ENCODE results near the gene C11orf54.

The C11orf54 gene

GRCh38 chr11:93719310-93719709, 22.2 kb upstream of the C11orf54 start:
- no peaks in the 10 kb centered on the region for H3K27me3 ChIP-seq (ENCODE audit: control insufficient read depth, insufficient read depth, low read length)
- H3K36me3 ChIP-seq (ENCODE audit: control insufficient read depth, low read depth, low read length): peaks cover 47% of the 10 kb centered on the region
- no peak overlapping the region for H3K9ac ChIP-seq (ENCODE audit: low read length)
- H3K9me3 ChIP-seq (ENCODE audit: control insufficient read depth, low read depth, low read length): no peaks in the 10 kb centered on the region
- peaks cover 4% of the 10 kb centered on the region for H3K4me1 ChIP-seq (ENCODE audit: control insufficient read depth, low read depth, low read length)
- no peak overlapping the region for H3K27ac ChIP-seq (ENCODE audit: low read length)
- H3K4me3 ChIP-seq (ENCODE audit: low read length): no peak overlapping the region

GRCh38 chr11:93720522-93720921, 20.9 kb upstream of the C11orf54 start:
- H3K27ac ChIP-seq (ENCODE audit: low read length): no peak overlapping the region
- no peaks in the 10 kb centered on the region for H3K4me1 ChIP-seq (ENCODE audit: control insufficient read depth, low read depth, low read length)
- H3K9ac ChIP-seq (ENCODE audit: low read length): no peak overlapping the region
- no peaks in the 10 kb centered on the region for H3K27me3 ChIP-seq (ENCODE audit: control insufficient read depth, insufficient read depth, low read length)
- peaks cover 46% of the 10 kb centered on the region for H3K36me3 ChIP-seq (ENCODE audit: control insufficient read depth, low read depth, low read length)
- H3K9me3 ChIP-seq (ENCODE audit: control insufficient read depth, low read depth, low read length): no peaks in the 10 kb centered on the region
- no peak overlapping the region for H3K4me3 ChIP-seq (ENCODE audit: low read length)

- Histone ChIP-seq H3K27ac (ENCODE audit: low read length) (no peak overlapping the region), H3K27me3 (ENCODE audit: control insufficient read depth, insufficient read depth, low read length) (no peaks in the 10 kb centered on the region), H3K9ac (ENCODE audit: low read length) (no peak overlapping the region), H3K4me3 (ENCODE audit: low read length) (no peak overlapping the region), H3K36me3 (ENCODE audit: control insufficient read depth, low read depth, low read length) (peaks cover 62% of the 10 kb centered on the region), H3K4me1 (ENCODE audit: control insufficient read depth, low read depth, low read length) (no peaks in the 10 kb centered on the region), H3K9me3 (ENCODE audit: control insufficient read depth, low read depth, low read length) (no peaks in the 10 kb centered on the region)
Measured at GRCh38 chr11:93724089-93724488, 17.4 kb upstream of the C11orf54 start.

DNA sequence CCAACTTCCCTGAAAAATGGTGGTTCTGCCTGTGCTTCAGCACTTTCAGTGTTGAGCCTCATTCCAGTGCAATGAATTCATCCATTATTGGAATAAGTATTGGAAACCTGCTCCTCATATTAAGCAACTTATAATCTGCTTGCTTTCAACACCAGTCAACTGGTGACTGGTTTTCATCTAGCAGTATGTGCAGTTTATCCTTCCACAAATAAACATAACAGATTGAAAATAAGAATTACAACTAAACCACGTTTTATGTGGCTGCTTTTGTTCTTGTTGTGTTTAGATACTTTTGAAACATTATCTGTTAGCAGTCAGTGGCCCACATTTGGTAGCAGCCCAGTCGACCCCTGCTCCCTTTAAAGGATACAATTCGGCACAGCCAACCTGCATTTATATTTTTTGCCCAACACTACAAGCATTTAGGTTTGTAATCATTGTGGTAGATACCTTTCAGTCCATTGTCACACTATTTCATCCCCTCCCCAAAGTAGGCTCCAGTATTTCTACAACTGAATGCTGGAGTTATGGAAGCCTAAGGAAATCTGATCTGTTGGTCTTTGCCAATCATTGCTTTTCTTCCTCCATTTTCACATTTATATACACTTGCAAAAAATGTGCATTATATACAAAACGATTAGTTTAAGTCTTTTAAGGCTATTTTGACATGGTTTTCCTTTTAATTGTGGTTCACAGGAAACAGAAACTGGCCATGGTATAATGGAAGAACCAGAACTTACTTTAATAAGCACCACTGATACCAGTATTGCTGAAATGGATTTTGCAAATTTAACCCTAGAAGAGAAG, 13.3 kb upstream of the C11orf54 start:
- Histone ChIP-seq H3K9ac (ENCODE audit: low read length) (no peak overlapping the region), H3K4me1 (ENCODE audit: control insufficient read depth, low read depth, low read length) (no peaks in the 10 kb centered on the region), H3K9me3 (ENCODE audit: control insufficient read depth, low read depth, low read length) (no peaks in the 10 kb centered on the region), H3K36me3 (ENCODE audit: control insufficient read depth, low read depth, low read length) (peaks cover 81% of the 10 kb centered on the region), H3K4me3 (ENCODE audit: low read length) (no peak overlapping the region), H3K27me3 (ENCODE audit: control insufficient read depth, insufficient read depth, low read length) (no peaks in the 10 kb centered on the region), H3K27ac (ENCODE audit: low read length) (no peak overlapping the region)

GRCh38 chr11:93728792-93729128, 12.7 kb upstream of the C11orf54 start:
- Histone ChIP-seq H3K9me3 (ENCODE audit: control insufficient read depth, low read depth, low read length) (no peaks in the 10 kb centered on the region), H3K27ac (ENCODE audit: low read length) (no peak overlapping the region), H3K4me3 (ENCODE audit: low read length) (no peak overlapping the region), H3K9ac (ENCODE audit: low read length) (no peak overlapping the region), H3K4me1 (ENCODE audit: control insufficient read depth, low read depth, low read length) (no peaks in the 10 kb centered on the region), H3K36me3 (ENCODE audit: control insufficient read depth, low read depth, low read length) (peaks cover 85% of the 10 kb centered on the region), H3K27me3 (ENCODE audit: control insufficient read depth, insufficient read depth, low read length) (no peaks in the 10 kb centered on the region)

DNA sequence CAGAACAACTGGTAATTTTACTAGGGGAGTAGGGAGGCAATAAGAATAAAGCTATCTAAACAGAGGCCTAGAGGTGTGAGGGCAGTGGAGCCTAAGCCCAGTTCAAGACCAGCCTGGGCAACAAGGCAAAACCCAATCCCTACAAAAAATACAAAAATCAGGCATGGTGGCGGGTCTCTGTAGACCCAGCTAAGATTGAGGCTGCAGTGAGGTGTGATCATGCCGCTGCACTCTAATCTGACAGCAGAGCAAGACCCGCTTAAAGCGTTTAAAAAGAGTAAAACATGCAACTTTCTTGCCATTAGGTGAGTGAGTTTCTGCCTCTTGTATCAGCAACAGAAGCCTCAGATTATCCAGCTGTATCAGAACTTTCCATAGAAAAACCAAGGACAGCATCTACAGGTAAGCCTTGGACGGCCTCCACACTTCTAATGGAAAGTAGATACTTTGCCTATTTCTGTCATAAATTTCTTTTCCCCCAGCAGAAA, 12.3 kb upstream of the C11orf54 start:
- H3K36me3 ChIP-seq (ENCODE audit: control insufficient read depth, low read depth, low read length): peaks cover 87% of the 10 kb centered on the region
- no peaks in the 10 kb centered on the region for H3K27me3 ChIP-seq (ENCODE audit: control insufficient read depth, insufficient read depth, low read length)
- no peaks in the 10 kb centered on the region for H3K9me3 ChIP-seq (ENCODE audit: control insufficient read depth, low read depth, low read length)
- no peak overlapping the region for H3K9ac ChIP-seq (ENCODE audit: low read length)
- no peak overlapping the region for H3K27ac ChIP-seq (ENCODE audit: low read length)
- no peak overlapping the region for H3K4me3 ChIP-seq (ENCODE audit: low read length)
- H3K4me1 ChIP-seq (ENCODE audit: control insufficient read depth, low read depth, low read length): no peaks in the 10 kb centered on the region

DNA sequence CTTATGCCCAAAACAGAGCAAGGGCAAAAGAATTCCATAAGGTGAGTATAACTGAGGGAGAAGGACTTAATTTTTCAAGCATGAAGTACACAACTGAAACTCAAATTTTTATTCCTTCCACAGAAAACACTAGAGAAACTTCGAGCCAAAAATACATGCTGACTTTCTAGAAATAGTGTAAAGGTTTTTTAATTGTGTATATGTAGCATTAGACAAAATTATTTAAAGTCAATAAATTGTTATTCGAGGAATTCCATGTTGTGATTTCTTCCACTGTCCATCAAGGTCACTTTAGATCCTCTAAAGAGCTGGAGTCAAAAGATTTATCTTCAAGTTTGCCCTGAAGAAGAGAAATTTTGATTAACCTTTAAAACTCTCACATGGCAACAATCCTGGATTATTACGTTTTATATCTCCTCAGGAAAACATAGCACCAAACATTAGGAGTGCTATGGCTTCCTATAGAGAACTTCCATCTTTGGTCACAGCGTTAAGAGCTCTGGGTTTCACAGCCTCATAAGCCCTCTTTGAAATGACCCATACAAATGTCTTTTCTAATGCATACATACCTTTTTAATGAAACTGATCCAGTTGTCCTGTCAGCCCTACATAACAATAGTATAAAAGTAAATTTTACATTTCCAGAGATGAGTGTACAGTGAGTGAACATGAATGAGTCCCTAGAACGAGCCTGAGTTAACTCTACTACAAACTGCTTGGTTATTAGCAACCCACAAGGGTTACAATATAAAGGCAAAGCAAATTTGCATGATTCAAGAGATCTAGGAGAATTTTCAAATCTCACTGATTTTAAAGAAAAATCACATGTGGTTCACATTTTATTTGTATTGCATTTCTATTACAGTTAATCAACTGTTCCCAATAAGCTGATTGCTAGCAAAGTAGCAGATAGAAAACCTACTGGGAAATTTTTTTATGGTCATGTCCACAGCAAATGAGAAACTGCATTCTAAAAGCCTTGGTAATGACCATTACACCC, 11.1 kb upstream of the C11orf54 start:
- Histone ChIP-seq H3K9me3 (ENCODE audit: control insufficient read depth, low read depth, low read length) (no peaks in the 10 kb centered on the region), H3K27me3 (ENCODE audit: control insufficient read depth, insufficient read depth, low read length) (no peaks in the 10 kb centered on the region), H3K27ac (ENCODE audit: low read length) (no peak overlapping the region), H3K36me3 (ENCODE audit: control insufficient read depth, low read depth, low read length) (peaks cover 94% of the 10 kb centered on the region), H3K4me1 (ENCODE audit: control insufficient read depth, low read depth, low read length) (no peaks in the 10 kb centered on the region), H3K9ac (ENCODE audit: low read length) (no peak overlapping the region), H3K4me3 (ENCODE audit: low read length) (no peak overlapping the region)

DNA sequence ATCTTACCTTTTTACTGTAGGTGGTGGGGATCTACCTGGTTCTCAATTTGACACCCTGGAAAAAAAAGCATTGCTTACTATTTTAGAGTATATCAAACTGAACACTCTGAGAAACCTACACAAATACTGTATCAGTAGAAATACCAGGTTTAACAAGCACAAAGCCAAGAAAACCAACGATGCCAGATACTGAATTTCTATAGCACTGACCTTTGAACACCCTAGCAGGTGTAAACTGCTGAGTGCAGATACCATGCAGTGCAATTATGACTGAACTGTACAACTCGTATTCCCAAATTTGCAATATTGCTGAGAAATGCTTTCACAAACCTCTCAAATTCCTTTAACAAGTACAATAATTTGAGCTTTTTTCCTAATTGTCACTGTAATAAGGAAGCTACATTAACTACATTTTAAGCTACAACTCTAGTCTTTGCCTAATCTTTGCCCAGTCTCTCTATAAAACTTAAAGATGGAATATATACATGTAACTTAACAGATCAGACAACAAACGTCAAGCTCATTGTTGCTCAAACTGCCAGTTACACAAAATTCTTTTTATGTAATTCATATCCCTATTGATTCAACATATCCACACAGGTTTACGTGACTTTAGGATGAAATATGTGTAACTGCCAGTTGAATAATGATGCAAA, 9.1 kb upstream of the C11orf54 start:
- Histone ChIP-seq H3K36me3 (ENCODE audit: control insufficient read depth, low read depth, low read length) (peaks cover 98% of the 10 kb centered on the region), H3K9ac (ENCODE audit: low read length) (no peak overlapping the region), H3K27ac (ENCODE audit: low read length) (no peak overlapping the region), H3K27me3 (ENCODE audit: control insufficient read depth, insufficient read depth, low read length) (no peaks in the 10 kb centered on the region), H3K9me3 (ENCODE audit: control insufficient read depth, low read depth, low read length) (no peaks in the 10 kb centered on the region), H3K4me3 (ENCODE audit: low read length) (no peak overlapping the region), H3K4me1 (ENCODE audit: control insufficient read depth, low read depth, low read length) (peaks cover 3% of the 10 kb centered on the region)

DNA sequence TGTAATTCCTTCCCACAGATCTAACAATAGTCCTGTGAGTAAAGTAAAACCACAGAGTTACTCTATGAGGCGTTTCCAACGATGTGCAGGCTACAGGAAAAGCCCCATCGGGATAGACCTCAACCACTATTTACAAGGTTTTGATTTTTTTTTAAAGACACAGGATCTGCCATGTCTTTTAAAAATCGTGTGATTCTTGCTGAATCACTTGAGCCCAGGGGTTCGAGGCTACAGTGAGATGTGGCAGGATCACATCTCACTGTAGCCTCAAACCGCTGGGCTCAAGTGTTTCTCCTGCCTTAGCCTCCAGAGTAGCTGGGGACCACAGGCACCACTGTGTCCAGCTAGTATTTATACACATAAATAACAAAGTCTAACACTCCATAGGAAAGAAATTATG, 8.0 kb upstream of the C11orf54 start:
- H3K9me3 ChIP-seq (ENCODE audit: control insufficient read depth, low read depth, low read length): no peaks in the 10 kb centered on the region
- H3K27me3 ChIP-seq (ENCODE audit: control insufficient read depth, insufficient read depth, low read length): no peaks in the 10 kb centered on the region
- peaks cover 7% of the 10 kb centered on the region for H3K4me1 ChIP-seq (ENCODE audit: control insufficient read depth, low read depth, low read length)
- peaks cover 99% of the 10 kb centered on the region for H3K36me3 ChIP-seq (ENCODE audit: control insufficient read depth, low read depth, low read length)
- no peak overlapping the region for H3K27ac ChIP-seq (ENCODE audit: low read length)
- no peak overlapping the region for H3K9ac ChIP-seq (ENCODE audit: low read length)
- no peak overlapping the region for H3K4me3 ChIP-seq (ENCODE audit: low read length)

DNA sequence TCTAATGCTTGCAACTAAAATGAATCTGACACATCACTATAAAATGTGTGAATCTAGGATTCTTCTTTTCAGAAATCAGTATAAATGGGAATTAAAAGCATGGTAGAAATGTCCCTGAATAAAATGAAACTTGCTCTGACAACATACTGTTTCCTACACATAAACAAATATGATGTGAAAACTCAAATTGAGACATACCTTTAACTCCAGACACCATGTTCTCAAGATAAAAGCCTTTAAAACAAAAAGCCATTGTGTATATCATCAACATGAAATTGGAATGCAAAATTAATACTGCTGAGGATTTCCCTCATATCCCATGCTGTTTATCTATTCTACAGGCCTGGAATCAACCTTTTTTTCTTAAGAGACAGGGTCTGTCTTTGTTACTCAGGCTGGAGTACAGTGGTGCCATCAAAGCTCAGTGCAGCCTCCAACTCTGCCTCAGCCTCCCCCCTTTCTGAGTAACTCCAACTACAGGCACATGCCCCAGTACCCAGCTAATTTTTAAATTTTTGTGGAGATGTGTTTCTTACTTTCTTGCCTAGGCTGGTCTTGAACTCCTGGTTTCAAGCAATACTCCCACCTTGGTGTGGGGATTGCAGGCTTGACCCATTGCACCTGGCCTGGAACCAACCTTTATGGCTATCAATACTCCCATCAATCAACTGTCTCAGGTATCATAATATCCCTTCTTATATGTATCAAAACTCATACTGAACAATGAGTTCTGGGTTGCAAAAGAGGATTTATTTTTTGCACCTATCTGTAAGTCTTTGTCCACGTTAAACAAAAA, 6.8 kb upstream of the C11orf54 start:
- H3K9ac ChIP-seq (ENCODE audit: low read length): no peak overlapping the region

More for the DNA sequence above, 6.8 kb upstream of the C11orf54 start:
- Histone ChIP-seq H3K4me1 (ENCODE audit: control insufficient read depth, low read depth, low read length) (peaks cover 17% of the 10 kb centered on the region), H3K27ac (ENCODE audit: low read length) (no peak overlapping the region), H3K36me3 (ENCODE audit: control insufficient read depth, low read depth, low read length) (peaks cover 100% of the 10 kb centered on the region), H3K9me3 (ENCODE audit: control insufficient read depth, low read depth, low read length) (no peaks in the 10 kb centered on the region), H3K27me3 (ENCODE audit: control insufficient read depth, insufficient read depth, low read length) (no peaks in the 10 kb centered on the region), H3K4me3 (ENCODE audit: low read length) (no peak overlapping the region)

All from iPS-18a (cell line).